Dendritic cell treated with granulocyte-macrophage colony-stimulating factor and Interleukin-4, amounts not matched to agents 40 ng/mL and 50 ng/mL, for 4 days (primary cell): Measurements from ENCODE around the gene PLXND1.

Experiments
- H3K27ac Mint-ChIP-seq: one replicate; pipeline ENCODE4 v1.8.0; 2022; ENCODE audit warnings: mild to moderate bottlenecking, mixed read lengths
- H3K27me3 Mint-ChIP-seq: one replicate; pipeline ENCODE4 v1.8.0; 2022; ENCODE audit warnings: mild to moderate bottlenecking, mixed read lengths
- H3K36me3 Mint-ChIP-seq: one replicate; pipeline ENCODE4 v1.8.0; 2022; ENCODE audit warnings: low read depth, mixed read lengths
- H3K4me1 Mint-ChIP-seq: one replicate; pipeline ENCODE4 v1.8.0; 2022; ENCODE audit warnings: low read depth, mixed read lengths
- H3K4me3 Mint-ChIP-seq: one replicate; pipeline ENCODE4 v1.8.0; 2022; ENCODE audit warnings: mild to moderate bottlenecking, moderate library complexity, mixed read lengths
- H3K9me3 Mint-ChIP-seq: one replicate; pipeline ENCODE4 v1.8.0; 2022; ENCODE audit warnings: mixed read lengths
- intact Hi-C: fragments of 100-400 bp; cut with micrococcal nuclease; formaldehyde crosslinking; loops from one replicate; pipeline ENCODE4 v1.15.0; 2022

The PLXND1 gene

DNA sequence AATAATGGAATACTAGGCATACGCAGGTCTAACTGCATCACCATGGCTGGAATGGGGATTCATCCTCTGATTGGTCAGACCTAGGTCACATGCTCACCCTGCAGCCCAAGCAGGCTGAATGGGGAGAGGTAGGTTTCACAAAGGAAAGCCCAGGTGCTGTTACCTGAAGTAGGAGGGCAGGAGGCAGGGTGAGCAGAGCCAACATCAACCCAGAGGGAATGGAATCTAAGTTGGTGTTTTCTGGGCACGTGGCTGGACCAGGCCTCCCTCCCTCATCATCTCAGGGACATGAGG is 70.2 kb downstream of the PLXND1 start:
- H3K36me3 Mint-ChIP-seq: no peaks in the 10 kb centered on the region
- H3K27me3 Mint-ChIP-seq: peaks cover 11% of the 10 kb centered on the region
- H3K4me1 Mint-ChIP-seq: peaks cover 5% of the 10 kb centered on the region
- no peak overlapping the region for H3K27ac Mint-ChIP-seq
- H3K4me3 Mint-ChIP-seq: no peak overlapping the region
- intact Hi-C loops: no loop called here
- H3K9me3 Mint-ChIP-seq: no peaks in the 10 kb centered on the region

DNA sequence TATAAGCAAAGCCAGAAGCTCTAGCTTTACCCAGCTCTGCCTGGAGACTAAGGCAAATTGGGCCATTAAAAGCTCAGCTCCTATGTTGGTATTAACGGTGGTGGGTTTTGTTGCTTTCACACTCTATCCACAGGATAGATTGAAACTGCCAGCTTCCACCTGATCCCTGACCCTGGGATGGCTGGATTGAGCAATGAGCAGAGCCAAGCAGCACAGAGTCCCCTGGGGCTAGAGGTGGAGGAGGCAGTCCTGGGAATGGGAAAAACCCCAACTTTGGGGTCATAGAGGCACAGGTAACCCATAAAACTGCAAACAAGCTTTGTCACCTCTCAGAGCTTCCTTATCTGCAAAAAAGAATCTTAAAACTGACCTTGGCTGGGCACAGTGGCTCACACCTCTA is 71.4 kb downstream of the PLXND1 start:
- intact Hi-C loops: no loop called here
- Mint-ChIP-seq H3K27me3 (peaks cover 11% of the 10 kb centered on the region), H3K36me3 (no peaks in the 10 kb centered on the region), H3K27ac (no peak overlapping the region), H3K4me1 (peaks cover 16% of the 10 kb centered on the region), H3K4me3 (no peak overlapping the region), H3K9me3 (no peaks in the 10 kb centered on the region)

DNA sequence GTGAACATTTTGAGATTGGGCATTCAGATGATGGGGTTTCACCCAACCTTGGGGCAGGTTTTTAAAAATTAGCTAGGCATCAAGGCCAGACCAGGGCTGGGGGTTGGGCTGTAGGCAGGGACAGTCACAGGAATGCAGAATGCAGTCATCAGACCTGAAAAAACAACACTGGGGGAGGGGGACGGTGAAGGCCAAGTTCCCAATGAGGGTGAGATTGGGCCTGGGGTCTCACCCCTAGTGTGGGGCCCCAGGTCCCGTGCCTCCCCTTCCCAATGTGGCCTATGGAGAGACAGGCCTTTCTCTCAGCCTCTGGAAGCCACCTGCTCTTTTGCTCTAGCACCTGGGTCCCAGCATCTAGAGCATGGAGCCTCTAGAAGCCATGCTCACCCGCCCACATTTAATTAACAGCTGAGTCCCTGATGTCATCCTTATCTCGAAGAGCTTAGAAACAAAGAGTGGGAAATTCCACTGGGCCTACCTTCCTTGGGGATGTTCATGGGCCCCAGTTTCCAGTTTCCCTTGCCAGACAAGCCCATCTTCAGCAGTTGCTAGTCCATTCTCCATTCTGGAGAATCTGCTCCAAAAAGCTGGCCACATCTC is 71.9 kb downstream of the PLXND1 start:
- H3K4me3 Mint-ChIP-seq: no peak overlapping the region
- peaks cover 11% of the 10 kb centered on the region for H3K27me3 Mint-ChIP-seq
- H3K27ac Mint-ChIP-seq: no peak overlapping the region
- H3K36me3 Mint-ChIP-seq: no peaks in the 10 kb centered on the region
- no peaks in the 10 kb centered on the region for H3K9me3 Mint-ChIP-seq
- peaks cover 21% of the 10 kb centered on the region for H3K4me1 Mint-ChIP-seq
- intact Hi-C loops: no loop called here

DNA sequence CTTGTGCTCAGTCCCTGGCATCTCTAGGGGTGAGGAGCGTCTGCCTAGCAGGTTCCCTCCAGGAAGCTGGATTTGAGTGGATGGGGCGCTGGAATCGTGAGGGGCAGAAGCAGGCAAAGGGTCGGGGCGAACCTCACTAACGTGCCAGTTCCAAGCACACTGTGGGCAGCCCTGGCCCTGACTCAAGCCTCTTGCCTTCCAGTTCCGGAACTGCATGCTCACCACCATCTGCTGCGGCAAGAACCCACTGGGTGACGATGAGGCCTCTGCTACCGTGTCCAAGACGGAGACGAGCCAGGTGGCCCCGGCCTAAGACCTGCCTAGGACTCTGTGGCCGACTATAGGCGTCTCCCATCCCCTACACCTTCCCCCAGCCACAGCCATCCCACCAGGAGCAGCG is 73.1 kb downstream of the PLXND1 start:
- no peak overlapping the region for H3K4me3 Mint-ChIP-seq
- intact Hi-C loops: no loop called here

DNA sequence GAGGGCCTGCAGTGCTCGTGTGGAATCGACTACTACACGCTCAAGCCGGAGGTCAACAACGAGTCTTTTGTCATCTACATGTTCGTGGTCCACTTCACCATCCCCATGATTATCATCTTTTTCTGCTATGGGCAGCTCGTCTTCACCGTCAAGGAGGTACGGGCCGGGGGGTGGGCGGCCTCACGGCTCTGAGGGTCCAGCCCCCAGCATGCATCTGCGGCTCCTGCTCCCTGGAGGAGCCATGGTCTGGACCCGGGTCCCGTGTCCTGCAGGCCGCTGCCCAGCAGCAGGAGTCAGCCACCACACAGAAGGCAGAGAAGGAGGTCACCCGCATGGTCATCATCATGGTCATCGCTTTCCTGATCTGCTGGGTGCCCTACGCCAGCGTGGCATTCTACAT is 74.2 kb downstream of the PLXND1 start:
- Mint-ChIP-seq H3K9me3 (no peaks in the 10 kb centered on the region), H3K27ac (no peak overlapping the region), H3K4me1 (peaks cover 44% of the 10 kb centered on the region), H3K36me3 (no peaks in the 10 kb centered on the region), H3K4me3 (no peak overlapping the region), H3K27me3 (peaks cover 8% of the 10 kb centered on the region)
- intact Hi-C loops: no loop called here

More for the DNA sequence above, 73.1 kb downstream of the PLXND1 start:
- H3K27me3 Mint-ChIP-seq: peaks cover 11% of the 10 kb centered on the region
- H3K27ac Mint-ChIP-seq: no peak overlapping the region
- H3K36me3 Mint-ChIP-seq: no peaks in the 10 kb centered on the region
- peaks cover 32% of the 10 kb centered on the region for H3K4me1 Mint-ChIP-seq
- no peaks in the 10 kb centered on the region for H3K9me3 Mint-ChIP-seq

DNA sequence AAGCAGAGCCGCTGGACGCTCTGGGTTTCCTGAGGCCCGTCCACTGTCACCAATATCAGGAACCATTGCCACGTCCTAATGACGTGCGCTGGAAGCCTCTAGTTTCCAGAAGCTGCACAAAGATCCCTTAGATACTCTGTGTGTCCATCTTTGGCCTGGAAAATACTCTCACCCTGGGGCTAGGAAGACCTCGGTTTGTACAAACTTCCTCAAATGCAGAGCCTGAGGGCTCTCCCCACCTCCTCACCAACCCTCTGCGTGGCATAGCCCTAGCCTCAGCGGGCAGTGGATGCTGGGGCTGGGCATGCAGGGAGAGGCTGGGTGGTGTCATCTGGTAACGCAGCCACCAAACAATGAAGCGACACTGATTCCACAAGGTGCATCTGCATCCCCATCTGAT is 74.8 kb downstream of the PLXND1 start:
- Mint-ChIP-seq H3K9me3 (no peaks in the 10 kb centered on the region), H3K4me3 (no peak overlapping the region), H3K27me3 (peaks cover 4% of the 10 kb centered on the region), H3K4me1 (peaks cover 50% of the 10 kb centered on the region), H3K27ac (no peak overlapping the region), H3K36me3 (no peaks in the 10 kb centered on the region)
- intact Hi-C loops: no loop called here

DNA sequence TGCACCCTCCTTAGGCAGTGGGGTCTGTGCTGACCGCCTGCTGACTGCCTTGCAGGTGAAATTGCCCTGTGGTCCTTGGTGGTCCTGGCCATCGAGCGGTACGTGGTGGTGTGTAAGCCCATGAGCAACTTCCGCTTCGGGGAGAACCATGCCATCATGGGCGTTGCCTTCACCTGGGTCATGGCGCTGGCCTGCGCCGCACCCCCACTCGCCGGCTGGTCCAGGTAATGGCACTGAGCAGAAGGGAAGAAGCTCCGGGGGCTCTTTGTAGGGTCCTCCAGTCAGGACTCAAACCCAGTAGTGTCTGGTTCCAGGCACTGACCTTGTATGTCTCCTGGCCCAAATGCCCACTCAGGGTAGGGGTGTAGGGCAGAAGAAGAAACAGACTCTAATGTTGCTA is 75.7 kb downstream of the PLXND1 start:
- no peak overlapping the region for H3K4me3 Mint-ChIP-seq
- H3K4me1 Mint-ChIP-seq: peaks cover 58% of the 10 kb centered on the region
- no peak overlapping the region for H3K27ac Mint-ChIP-seq
- H3K27me3 Mint-ChIP-seq: peaks cover 3% of the 10 kb centered on the region
- no peaks in the 10 kb centered on the region for H3K36me3 Mint-ChIP-seq
- H3K9me3 Mint-ChIP-seq: no peaks in the 10 kb centered on the region
- intact Hi-C loops: no loop called here

DNA sequence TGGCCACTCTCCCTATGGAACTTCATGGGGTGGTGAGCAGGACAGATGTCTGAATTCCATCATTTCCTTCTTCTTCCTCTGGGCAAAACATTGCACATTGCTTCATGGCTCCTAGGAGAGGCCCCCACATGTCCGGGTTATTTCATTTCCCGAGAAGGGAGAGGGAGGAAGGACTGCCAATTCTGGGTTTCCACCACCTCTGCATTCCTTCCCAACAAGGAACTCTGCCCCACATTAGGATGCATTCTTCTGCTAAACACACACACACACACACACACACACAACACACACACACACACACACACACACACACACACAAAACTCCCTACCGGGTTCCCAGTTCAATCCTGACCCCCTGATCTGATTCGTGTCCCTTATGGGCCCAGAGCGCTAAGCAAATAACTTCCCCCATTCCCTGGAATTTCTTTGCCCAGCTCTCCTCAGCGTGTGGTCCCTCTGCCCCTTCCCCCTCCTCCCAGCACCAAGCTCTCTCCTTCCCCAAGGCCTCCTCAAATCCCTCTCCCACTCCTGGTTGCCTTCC is 76.2 kb downstream of the PLXND1 start:
- no peaks in the 10 kb centered on the region for H3K27me3 Mint-ChIP-seq
- H3K36me3 Mint-ChIP-seq: no peaks in the 10 kb centered on the region
- H3K4me1 Mint-ChIP-seq: peaks cover 63% of the 10 kb centered on the region
- H3K4me3 Mint-ChIP-seq: no peak overlapping the region
- H3K9me3 Mint-ChIP-seq: no peaks in the 10 kb centered on the region
- intact Hi-C loops: no loop called here
- no peak overlapping the region for H3K27ac Mint-ChIP-seq

DNA sequence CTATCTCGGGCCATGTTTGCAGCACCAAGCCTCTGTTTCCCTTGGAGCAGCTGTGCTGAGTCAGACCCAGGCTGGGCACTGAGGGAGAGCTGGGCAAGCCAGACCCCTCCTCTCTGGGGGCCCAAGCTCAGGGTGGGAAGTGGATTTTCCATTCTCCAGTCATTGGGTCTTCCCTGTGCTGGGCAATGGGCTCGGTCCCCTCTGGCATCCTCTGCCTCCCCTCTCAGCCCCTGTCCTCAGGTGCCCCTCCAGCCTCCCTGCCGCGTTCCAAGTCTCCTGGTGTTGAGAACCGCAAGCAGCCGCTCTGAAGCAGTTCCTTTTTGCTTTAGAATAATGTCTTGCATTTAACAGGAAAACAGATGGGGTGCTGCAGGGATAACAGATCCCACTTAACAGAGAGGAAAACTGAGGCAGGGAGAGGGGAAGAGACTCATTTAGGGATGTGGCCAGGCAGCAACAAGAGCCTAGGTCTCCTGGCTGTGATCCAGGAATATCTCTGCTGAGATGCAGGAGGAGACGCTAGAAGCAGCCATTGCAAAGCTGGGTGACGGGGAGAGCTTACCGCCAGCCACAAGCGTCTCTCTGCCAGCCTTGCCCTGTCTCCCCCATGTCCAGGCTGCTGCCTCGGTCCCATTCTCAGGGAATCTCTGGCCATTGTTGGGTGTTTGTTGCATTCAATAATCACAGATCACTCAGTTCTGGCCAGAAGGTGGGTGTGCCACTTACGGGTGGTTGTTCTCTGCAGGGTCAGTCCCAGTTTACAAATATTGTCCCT is 76.9 kb downstream of the PLXND1 start:
- H3K4me1 Mint-ChIP-seq: peaks cover 70% of the 10 kb centered on the region
- H3K27ac Mint-ChIP-seq: no peak overlapping the region
- intact Hi-C loops: no loop called here

DNA sequence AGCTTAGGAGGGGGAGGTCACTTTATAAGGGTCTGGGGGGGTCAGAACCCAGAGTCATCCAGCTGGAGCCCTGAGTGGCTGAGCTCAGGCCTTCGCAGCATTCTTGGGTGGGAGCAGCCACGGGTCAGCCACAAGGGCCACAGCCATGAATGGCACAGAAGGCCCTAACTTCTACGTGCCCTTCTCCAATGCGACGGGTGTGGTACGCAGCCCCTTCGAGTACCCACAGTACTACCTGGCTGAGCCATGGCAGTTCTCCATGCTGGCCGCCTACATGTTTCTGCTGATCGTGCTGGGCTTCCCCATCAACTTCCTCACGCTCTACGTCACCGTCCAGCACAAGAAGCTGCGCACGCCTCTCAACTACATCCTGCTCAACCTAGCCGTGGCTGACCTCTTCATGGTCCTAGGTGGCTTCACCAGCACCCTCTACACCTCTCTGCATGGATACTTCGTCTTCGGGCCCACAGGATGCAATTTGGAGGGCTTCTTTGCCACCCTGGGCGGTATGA is 77.8 kb downstream of the PLXND1 start, which contains the start of gene RHO:
TSS of gene RHO (plus strand) at position 51 of the 512 bp plus-strand sequence. CDS start at position 146, 95 bp downstream.
- Mint-ChIP-seq H3K27ac (peak within 1 kb of the TSS; percentile 67), H3K36me3 (no peaks in the 10 kb centered on the region), H3K4me3 (no peak within 1 kb of the TSS), H3K4me1 (peaks cover 71% of the 10 kb centered on the region), H3K27me3 (no peaks in the 10 kb centered on the region), H3K9me3 (no peaks in the 10 kb centered on the region)
- intact Hi-C loops: no loop called here

More for the DNA sequence above, 76.9 kb downstream of the PLXND1 start:
- Mint-ChIP-seq H3K9me3 (no peaks in the 10 kb centered on the region), H3K4me3 (no peak overlapping the region), H3K36me3 (no peaks in the 10 kb centered on the region), H3K27me3 (no peaks in the 10 kb centered on the region)

DNA sequence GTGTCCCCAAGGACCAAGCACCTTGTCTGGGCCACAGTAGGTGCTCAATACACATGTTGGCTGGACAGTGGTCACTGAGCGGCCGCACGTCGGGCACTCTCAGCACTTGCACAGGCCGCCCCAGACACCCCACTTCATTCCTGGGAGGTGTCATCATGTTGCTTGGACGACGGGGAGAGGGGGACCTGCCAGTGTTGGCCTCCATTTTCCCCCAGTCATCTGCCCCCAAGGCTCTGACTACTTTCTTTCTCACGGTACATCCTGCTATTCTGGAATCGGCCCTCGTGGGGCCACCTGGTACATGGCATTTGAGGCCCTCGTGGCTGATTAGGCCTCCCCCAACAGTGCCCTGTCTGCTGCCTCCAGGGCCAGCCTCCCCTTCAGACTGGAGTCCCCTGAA is 79.2 kb downstream of the PLXND1 start:
- H3K27ac Mint-ChIP-seq: peak overlapping the region; percentile 67
- H3K4me1 Mint-ChIP-seq: peaks cover 78% of the 10 kb centered on the region
- H3K36me3 Mint-ChIP-seq: no peaks in the 10 kb centered on the region
- intact Hi-C loops: no loop called here
- no peaks in the 10 kb centered on the region for H3K27me3 Mint-ChIP-seq
- no peak overlapping the region for H3K4me3 Mint-ChIP-seq
- no peaks in the 10 kb centered on the region for H3K9me3 Mint-ChIP-seq

DNA sequence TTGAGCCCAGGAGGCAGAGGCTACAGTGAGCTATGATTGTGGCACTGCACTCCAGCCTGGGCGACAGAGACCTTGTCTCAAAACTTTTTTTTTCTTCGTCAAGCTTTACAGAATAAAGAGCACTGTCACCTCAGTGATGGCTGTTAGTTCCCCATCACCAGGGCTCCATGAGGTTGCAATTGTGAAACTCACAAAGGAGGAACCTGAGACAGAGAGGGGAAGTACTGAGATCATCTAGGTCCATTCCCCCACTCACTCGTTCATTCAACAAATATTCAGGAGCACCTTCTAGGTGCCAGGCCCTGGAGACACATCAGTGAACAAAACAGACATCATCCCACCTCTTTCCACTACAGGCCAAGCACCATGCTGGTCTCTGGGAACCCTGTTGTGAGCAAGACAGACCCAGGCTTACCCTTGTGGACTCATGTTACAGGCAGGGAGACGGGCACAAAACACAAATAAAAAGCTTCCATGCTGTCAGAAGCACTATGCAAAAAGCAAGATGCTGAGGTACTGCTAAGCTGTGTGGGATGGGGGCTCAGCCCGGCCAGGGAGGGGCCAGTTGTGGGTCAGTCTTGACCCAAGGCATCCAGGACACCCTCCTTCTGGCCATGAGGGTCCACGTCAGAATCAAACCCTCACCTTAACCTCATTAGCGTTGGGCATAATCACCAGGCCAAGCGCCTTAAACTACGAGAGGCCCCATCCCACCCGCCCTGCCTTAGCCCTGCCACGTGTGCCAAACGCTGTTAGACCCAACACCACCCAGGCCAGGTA is 80.2 kb downstream of the PLXND1 start:
- H3K27ac Mint-ChIP-seq: peak overlapping the region; percentile 74
- no peaks in the 10 kb centered on the region for H3K27me3 Mint-ChIP-seq
- intact Hi-C loops: no loop called here
- no peaks in the 10 kb centered on the region for H3K36me3 Mint-ChIP-seq
- H3K9me3 Mint-ChIP-seq: no peaks in the 10 kb centered on the region
- H3K4me1 Mint-ChIP-seq: peaks cover 73% of the 10 kb centered on the region
- H3K4me3 Mint-ChIP-seq: no peak overlapping the region

DNA sequence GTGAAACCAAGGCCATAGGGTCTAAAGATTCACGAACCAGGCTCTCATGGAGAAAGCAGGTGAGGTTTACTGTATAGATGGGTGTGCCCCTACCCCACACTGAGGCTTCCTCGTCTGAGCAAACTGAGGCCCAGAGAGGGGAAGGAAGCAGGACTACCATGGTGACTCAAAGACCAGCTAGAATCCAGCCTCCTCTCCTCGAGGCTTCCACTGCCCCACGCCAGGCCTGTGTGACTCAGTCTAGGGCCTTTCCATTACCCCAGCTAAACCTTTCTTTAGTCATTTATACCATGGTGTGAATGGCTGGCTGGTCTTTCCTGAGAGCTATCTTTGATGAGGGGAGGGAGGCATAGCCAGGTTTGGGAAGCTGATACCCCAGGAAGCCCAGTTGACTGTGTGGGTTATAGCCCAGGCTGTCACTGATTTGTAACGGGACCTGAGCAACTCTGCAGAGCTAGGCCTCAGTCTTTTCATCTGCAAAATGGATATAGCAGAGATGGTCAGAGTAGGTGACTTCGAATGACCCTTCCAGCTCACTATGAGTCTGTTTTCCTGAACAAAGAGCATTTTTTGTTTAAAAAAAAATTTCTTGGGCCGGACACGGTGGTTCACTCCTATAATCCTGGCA is 81.0 kb downstream of the PLXND1 start:
- Mint-ChIP-seq H3K27ac (peak overlapping the region; percentile 74), H3K4me1 (peaks cover 66% of the 10 kb centered on the region), H3K36me3 (no peaks in the 10 kb centered on the region), H3K4me3 (no peak overlapping the region), H3K27me3 (no peaks in the 10 kb centered on the region), H3K9me3 (no peaks in the 10 kb centered on the region)
- intact Hi-C loops: no loop called here
